Stomach (tissue), 9 donors: ENCODE results near the gene ADARB2. TPM values are rescaled to one million over a fixed set of nuclear protein-coding genes. Genes with fewer than 3 reads are reported as not detected.

Experiments used
- DNase-seq, 2 donors: peaks; one replicate each; pipeline versions ENCODE4 v3.0.0 to v3.0.0-alpha.2; 2013 to 2019
- H3K27ac ChIP-seq, 5 donors: fragments of 200-600 bp in 4 of 5; sonication (generic) in 4 of 5; one replicate each; pipeline ENCODE4 v1.5.1; 2013 to 2019; ENCODE audit warnings: mild to moderate bottlenecking in 1 of 5, moderate library complexity in 1 of 5
- H3K27me3 ChIP-seq, 3 donors: fragments of 200-600 bp; sonication (generic); one replicate each; pipeline ENCODE4 v1.5.1; 2017 to 2019; ENCODE audit warnings: mixed run types in 1 of 3
- H3K36me3 ChIP-seq, 4 donors: fragments of 200-600 bp; sonication (generic); 1 replicate in 3 of 4; 2 replicates in 1 of 4; pipeline ENCODE4 v1.5.1; 2016 to 2019
- H3K4me1 ChIP-seq, 4 donors: fragments of 200-600 bp; sonication (generic); one replicate each; pipeline ENCODE4 v1.5.1; 2016 to 2019
- H3K4me3 ChIP-seq, 4 donors: fragments of 200-600 bp; sonication (generic) in 3 of 4; one replicate each; pipeline ENCODE4 v1.5.1; 2016 to 2019; ENCODE audit warnings: mild to moderate bottlenecking in 1 of 4
- H3K9me3 ChIP-seq, 4 donors: fragments of 200-600 bp; sonication (generic); one replicate each; pipeline ENCODE4 v1.5.1; 2016 to 2019
- CTCF ChIP-seq, 7 experiments: fragments of 450-650 bp in 4 of 7; fragments of 200-600 bp in 3 of 7; sonication (generic) in 3 of 7; IDR thresholded peaks; one replicate each; pipeline ENCODE4 v1.5.1; 2016 to 2019; ENCODE audit warnings: antibody characterized with exemption in 7 of 7, control low read depth in 2 of 7, mild to moderate bottlenecking in 1 of 7
- EP300 ChIP-seq: sonication (generic); formaldehyde crosslinking; IDR thresholded peaks from one replicate; pipeline ENCODE4 v1.6.1; 2017; ENCODE audit warnings: antibody characterized with exemption
- POLR2A ChIP-seq, 4 donors: fragments of 450-650 bp; IDR thresholded peaks; one replicate each; pipeline ENCODE4 v1.6.1; 2016; ENCODE audit warnings: antibody characterized with exemption in 4 of 4, control low read depth in 2 of 4, mild to moderate bottlenecking in 1 of 4, moderate library complexity in 1 of 4
- POLR2AphosphoS5 ChIP-seq, 3 donors: sonication (generic); formaldehyde crosslinking; IDR thresholded peaks; one replicate each; pipeline ENCODE4 v1.6.1; 2016; ENCODE audit warnings: antibody characterized with exemption in 3 of 3
- WGBS, 5 donors: extraction: QIAGEN DNeasy Blood & Tissue Kit in 3 of 5; methylation state at CpG; one replicate each; pipeline versions ENCODE4 v1.1.5 to v1.1.7; 2013 to 2018; 5-methylcytosine and 5-hydroxymethylcytosine counted together
- intact Hi-C: fragments of 100-400 bp; cut with DNase I; formaldehyde crosslinking; loops from one replicate; pipeline ENCODE4 v1.15.1; 2023; ENCODE audit warnings: low total_unique reads
- polyA plus RNA-seq, 3 donors: library from polyadenylated mRNA; stranded (reverse); fragments of 200-250 nt; gene quantifications; one replicate each; pipeline ENCODE4 v1.2.3, GENCODE V29; 2013
- total RNA-seq, 5 donors: library from RNA; depleted of rRNA; stranded (reverse); fragments of >200 nt; gene quantifications; one replicate each; pipeline versions ENCODE4 v1.1.0 to v1.2.3, GENCODE V29; 2014 to 2016
- donor health status: healthy with polysubstance abuse.
- donor health status: Bipolar disorder and iron deficiency.
- donor health status: healthy.

Gene ADARB2
- total and polyA plus RNA-seq, 8 donors: 0.55 to 4.1 (median 1.4) TPM; not detected in 1

DNA sequence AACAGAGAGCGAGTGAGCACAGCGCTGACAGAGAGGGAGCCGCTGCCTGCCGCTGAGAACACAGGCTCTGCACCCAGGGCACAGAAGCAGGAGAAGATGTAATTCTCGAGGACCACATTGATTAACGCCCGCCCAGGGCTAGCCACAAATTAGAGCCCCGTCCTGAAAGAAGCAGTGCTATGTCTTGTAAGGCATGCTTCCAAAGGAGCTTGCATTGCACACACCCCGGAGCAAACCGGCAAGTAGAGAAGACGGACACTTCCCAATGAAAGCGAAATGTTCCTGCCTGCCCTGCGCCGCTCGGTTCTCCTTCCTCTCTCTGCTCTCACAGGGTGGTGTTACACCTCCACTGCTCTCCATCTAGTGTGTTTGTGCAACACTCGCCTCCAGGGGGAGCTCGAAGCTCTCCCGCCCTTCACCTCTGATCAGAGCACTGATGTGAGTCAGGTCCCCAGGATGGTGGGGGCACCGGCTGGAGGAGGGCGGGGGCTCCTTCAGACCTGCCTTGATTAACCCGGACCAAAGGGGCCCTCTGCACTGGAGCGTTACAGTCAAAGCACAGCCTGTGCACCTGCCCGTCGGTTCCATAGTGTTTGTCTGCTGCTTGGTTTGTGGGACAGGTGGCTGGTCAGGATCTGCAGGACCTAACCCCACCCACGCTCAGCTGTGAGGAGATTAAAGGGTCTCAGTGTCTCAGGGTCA lies 316.5 kb downstream of the ADARB2 start:
- H3K27me3 ChIP-seq: peaks cover 0 to 51% (median 0%) of the 10 kb centered on the region in 3 donors
- no peaks in the 10 kb centered on the region for H3K36me3 ChIP-seq
- DNase-seq: peak; percentile 81 to 91
- intact Hi-C loops: no loop called here
- peak in 5 of 7 experiments; percentile 31 to 74 (median 58) for TF ChIP-seq CTCF (IDR thresholded peaks at IDR 0.05)
- TF ChIP-seq POLR2A (IDR thresholded peaks at IDR 0.05): no peak
- TF ChIP-seq EP300: no peak
- TF ChIP-seq POLR2AphosphoS5 (IDR thresholded peaks at IDR 0.05): peak in 1 of 3 donors; percentile 28
- H3K4me1 ChIP-seq: peaks cover 0 to 22% (median 16%) of the 10 kb centered on the region in 4 donors
- H3K9me3 ChIP-seq: no peaks in the 10 kb centered on the region
- peak overlapping the region in 3 of 5 donors; percentile 14 to 48 (median 27) for H3K27ac ChIP-seq
- WGBS, 5 donors: 2 to 9% (median 5%) methylated on average over 23 to 25 of the region's 25 CpGs
- peak overlapping the region; percentile 7 to 32 (median 32) for H3K4me3 ChIP-seq

GRCh38 chr10:1419796-1420610 lies 317.3 kb downstream of the ADARB2 start:
- H3K4me3 ChIP-seq: peak overlapping the region in 2 of 4 donors; percentile 7 to 32
- H3K27me3 ChIP-seq: peaks cover 0 to 51% (median 0%) of the 10 kb centered on the region in 3 donors
- no peak for TF ChIP-seq POLR2AphosphoS5 (IDR thresholded peaks at IDR 0.05)
- no peak for TF ChIP-seq EP300
- TF ChIP-seq POLR2A (IDR thresholded peaks at IDR 0.05): no peak
- TF ChIP-seq CTCF (IDR thresholded peaks at IDR 0.05): no peak
- peaks cover 0 to 22% (median 16%) of the 10 kb centered on the region in 4 donors for H3K4me1 ChIP-seq
- intact Hi-C loops: no loop called here
- no peaks in the 10 kb centered on the region for H3K9me3 ChIP-seq
- H3K27ac ChIP-seq: peak overlapping the region in 3 of 5 donors; percentile 14 to 48 (median 22)
- DNase-seq: no peak
- WGBS, 5 donors: 28 to 49% (median 38%) methylated on average over 9 of the region's 9 CpGs
- H3K36me3 ChIP-seq: no peaks in the 10 kb centered on the region

DNA sequence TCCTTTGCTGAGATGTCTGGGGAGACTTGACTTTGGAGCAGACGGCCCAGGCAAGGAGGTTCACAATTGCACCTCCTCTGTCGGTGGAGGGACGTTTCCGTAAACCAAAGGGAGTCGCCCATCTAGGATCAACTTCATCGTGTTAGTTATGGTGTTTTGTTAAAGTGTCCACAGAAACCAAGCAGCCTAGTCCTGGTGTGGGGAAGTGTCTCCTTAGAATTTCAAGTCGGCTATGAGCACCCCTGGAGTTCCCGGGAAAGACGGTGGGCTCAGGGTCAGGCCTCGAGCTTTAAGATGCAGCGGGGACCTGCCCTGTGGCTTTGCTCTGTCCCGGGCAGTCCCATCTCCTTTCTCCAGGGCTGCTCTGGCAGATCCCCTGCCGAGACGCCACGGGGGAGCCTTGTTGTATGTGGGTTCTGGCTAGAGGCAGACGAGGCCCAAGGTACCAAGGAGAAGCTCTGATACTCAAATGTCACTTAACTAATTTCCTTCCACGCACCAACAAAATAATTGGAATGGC lies 319.2 kb downstream of the ADARB2 start:
- H3K4me3 ChIP-seq: no peak overlapping the region
- no peaks in the 10 kb centered on the region for H3K36me3 ChIP-seq
- peaks cover 0 to 53% (median 0%) of the 10 kb centered on the region in 3 donors for H3K27me3 ChIP-seq
- DNase-seq: no peak
- TF ChIP-seq CTCF (IDR thresholded peaks at IDR 0.05): no peak
- TF ChIP-seq POLR2AphosphoS5 (IDR thresholded peaks at IDR 0.05): no peak
- no peak for TF ChIP-seq POLR2A (IDR thresholded peaks at IDR 0.05)
- no peak for TF ChIP-seq EP300
- H3K4me1 ChIP-seq: peaks cover 0 to 22% (median 16%) of the 10 kb centered on the region in 4 donors
- H3K9me3 ChIP-seq: no peaks in the 10 kb centered on the region
- intact Hi-C loops: no loop called here
- H3K27ac ChIP-seq: no peak overlapping the region
- WGBS, 5 donors: 90 to 95% (median 93%) methylated on average over 17 of the region's 17 CpGs

- no peaks in the 10 kb centered on the region for H3K36me3 ChIP-seq
- TF ChIP-seq POLR2A (IDR thresholded peaks at IDR 0.05): no peak
- no peak for TF ChIP-seq POLR2AphosphoS5 (IDR thresholded peaks at IDR 0.05)
- no peak for TF ChIP-seq CTCF (IDR thresholded peaks at IDR 0.05)
- TF ChIP-seq EP300: no peak
- intact Hi-C loops: no loop called here
- no peak overlapping the region for H3K4me3 ChIP-seq
- H3K4me1 ChIP-seq: peaks cover 0 to 22% (median 16%) of the 10 kb centered on the region in 4 donors
- no peak overlapping the region for H3K27ac ChIP-seq
- DNase-seq: peak in 1 of 2 donors; percentile 13
- 92 to 97% (median 93%) methylated on average over 10 of the region's 10 CpGs for WGBS, 5 donors
- peaks cover 0 to 54% (median 0%) of the 10 kb centered on the region in 3 donors for H3K27me3 ChIP-seq
- H3K9me3 ChIP-seq: no peaks in the 10 kb centered on the region
These were observed 319.8 kb downstream of the ADARB2 start for GRCh38 chr10:1417574-1417973.
